Neutrophil (primary cell): Measurements from ENCODE around the gene PPP1R37.

Source experiments
- H3K27ac ChIP-seq: fragments of 200-600 bp; sonication (generic); 2 replicates; pipeline ENCODE4 v1.5.1; 2016; ENCODE audit warnings: mild to moderate bottlenecking, moderate library complexity
- H3K27me3 ChIP-seq: fragments of 200-600 bp; sonication (generic); 2 replicates; pipeline ENCODE4 v1.6.0; 2016; ENCODE audit warnings: mild to moderate bottlenecking
- H3K36me3 ChIP-seq: fragments of 200-600 bp; sonication (generic); 2 replicates; pipeline ENCODE4 v1.5.1; 2017
- H3K4me1 ChIP-seq, 2 experiments: fragments of 200-600 bp in 1 of 2; sonication (generic) in 1 of 2; 1 replicate in 1 of 2; 2 replicates in 1 of 2; pipeline versions ENCODE4 v1.5.1 to v1.6.1; 2013 to 2016; ENCODE audit warnings: low read depth in 1 of 2, low read length in 1 of 2, mild to moderate bottlenecking in 1 of 2, moderate library complexity in 1 of 2; ENCODE audit not compliant: control insufficient read depth in 1 of 2, insufficient read depth in 1 of 2
- H3K4me3 ChIP-seq, 2 experiments: fragments of 200-600 bp in 1 of 2; sonication (generic) in 1 of 2; 1 replicate in 1 of 2; 2 replicates in 1 of 2; pipeline ENCODE4 v1.5.1; 2013 to 2016; ENCODE audit warnings: low read depth in 1 of 2, low read length in 1 of 2, mild to moderate bottlenecking in 1 of 2, moderate library complexity in 1 of 2
- H3K9me3 ChIP-seq: fragments of 200-600 bp; sonication (generic); 2 replicates; pipeline ENCODE4 v1.5.1; 2016
- CTCF ChIP-seq: fragments of 200-600 bp; sonication (generic); IDR thresholded peaks from 2 replicates; pipeline ENCODE4 v1.5.1; 2016; ENCODE audit warnings: antibody characterized with exemption

PPP1R37 gene

GRCh38 chr19:45092747-45093678, at the start of gene PPP1R37:
PPP1R37 (plus strand) TSS chr19:45093179; CDS start chr19:45093326, 147 bp downstream.
- no peaks in the 10 kb centered on the region for H3K27me3 ChIP-seq
- peaks cover 27 to 32% of the 10 kb centered on the region in 2 experiments for H3K4me1 ChIP-seq
- no peaks in the 10 kb centered on the region for H3K9me3 ChIP-seq
- peak within 1 kb of the TSS; percentile 93 for H3K27ac ChIP-seq
- peak within 1 kb of the TSS; percentile 96 to 99 for H3K4me3 ChIP-seq
- peak; percentile 67 for TF ChIP-seq CTCF
- H3K36me3 ChIP-seq, result peaks cover 13% of the 10 kb centered on the region

GRCh38 chr19:45045671-45046353, 47.2 kb upstream of the PPP1R37 start:
- peaks cover 41 to 43% of the 10 kb centered on the region in 2 experiments for H3K4me1 ChIP-seq
- H3K9me3 ChIP-seq, result no peaks in the 10 kb centered on the region
- no peak for TF ChIP-seq CTCF
- peak overlapping the region; percentile 89 for H3K27ac ChIP-seq
- H3K36me3 ChIP-seq, result peaks cover 56% of the 10 kb centered on the region
- H3K27me3 ChIP-seq, result no peaks in the 10 kb centered on the region
- no peak overlapping the region for H3K4me3 ChIP-seq

GRCh38 chr19:45046355-45046754, 46.6 kb upstream of the PPP1R37 start:
- H3K27me3 ChIP-seq, result no peaks in the 10 kb centered on the region
- no peaks in the 10 kb centered on the region for H3K9me3 ChIP-seq
- H3K27ac ChIP-seq, result peak overlapping the region; percentile 89
- H3K4me3 ChIP-seq, result no peak overlapping the region
- H3K4me1 ChIP-seq, result peaks cover 36 to 38% of the 10 kb centered on the region in 2 experiments
- peaks cover 51% of the 10 kb centered on the region for H3K36me3 ChIP-seq
- TF ChIP-seq CTCF, result no peak

- Histone ChIP-seq H3K27ac (peak overlapping the region; percentile 89), H3K36me3 (peaks cover 47% of the 10 kb centered on the region), H3K27me3 (no peaks in the 10 kb centered on the region), H3K4me1 (peaks cover 30% of the 10 kb centered on the region in 2 experiments), H3K4me3 (peak overlapping the region; percentile 56 to 62), H3K9me3 (no peaks in the 10 kb centered on the region)
- peak; percentile 50 for TF ChIP-seq CTCF
Measured at GRCh38 chr19:45047188-45047797, 45.7 kb upstream of the PPP1R37 start.

- H3K27ac ChIP-seq, result peak overlapping the region; percentile 89
- H3K27me3 ChIP-seq, result no peaks in the 10 kb centered on the region
- H3K4me3 ChIP-seq, result no peak overlapping the region
- H3K4me1 ChIP-seq, result peaks cover 21 to 24% of the 10 kb centered on the region in 2 experiments
- H3K36me3 ChIP-seq, result peaks cover 53% of the 10 kb centered on the region
- H3K9me3 ChIP-seq, result no peaks in the 10 kb centered on the region
- no peak for TF ChIP-seq CTCF
Measured at GRCh38 chr19:45049073-45049736, 43.8 kb upstream of the PPP1R37 start.
